ENCODE data around the gene OPTC.

OPTC gene

DNA sequence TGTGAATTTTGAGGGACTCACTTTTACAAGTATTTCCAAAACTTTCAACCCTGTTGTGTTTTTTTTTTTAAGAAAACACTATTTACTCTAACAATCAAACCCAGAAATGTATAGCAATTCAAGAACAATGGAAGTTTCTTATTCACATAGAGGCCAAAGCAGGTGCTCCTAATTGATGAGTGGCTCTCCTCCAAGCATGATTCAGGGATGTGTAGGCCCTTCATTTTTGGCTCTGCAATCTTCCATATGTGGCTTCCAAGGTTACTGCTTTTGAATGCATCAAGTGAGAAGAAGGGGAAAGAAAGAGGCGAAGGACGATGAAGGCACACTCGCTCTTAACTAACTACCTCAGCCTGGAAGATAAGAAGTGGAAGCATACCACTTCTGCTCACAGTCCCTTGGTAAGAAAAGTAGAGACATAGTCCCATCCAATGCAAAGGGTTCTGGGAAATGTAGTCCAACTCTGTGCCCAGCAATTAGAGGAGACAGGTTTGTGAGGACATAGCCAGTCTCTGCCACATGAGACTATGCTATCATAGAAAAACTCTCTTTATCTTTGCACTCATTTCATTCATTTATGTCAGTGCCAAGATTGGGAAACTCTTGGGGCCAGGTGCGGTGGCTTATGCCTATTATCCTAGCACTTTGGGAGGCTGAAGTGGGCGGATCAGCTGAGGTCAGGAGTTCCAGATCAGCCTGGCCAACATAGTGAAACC, 46.0 kb downstream of the OPTC start:
- no peak for DNase-seq

DNA sequence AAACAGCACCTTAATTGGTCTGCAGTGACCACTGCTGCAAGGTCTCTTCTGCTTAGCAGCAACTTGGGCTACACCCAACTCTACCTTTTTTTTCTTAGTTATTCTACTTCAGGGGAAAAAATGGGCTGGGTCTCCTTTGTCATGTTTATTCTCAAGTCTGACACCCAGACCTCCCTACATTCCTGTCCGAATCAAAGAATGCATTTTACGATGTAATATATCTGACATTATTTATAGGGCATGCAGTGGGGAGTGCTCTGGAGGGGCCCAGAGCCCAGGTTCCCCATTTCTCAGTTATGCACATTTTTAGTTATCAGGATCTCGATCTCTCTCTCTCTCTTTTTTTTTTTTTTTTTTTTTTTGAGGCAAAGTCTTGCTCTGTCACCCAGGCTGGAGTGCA, 50.5 kb downstream of the OPTC start:
- DNase-seq: no peak

- no peak for DNase-seq
Measured at GRCh38 chr1:203544978-203545816, 51.2 kb downstream of the OPTC start.

GRCh38 chr1:203546274-203546673, 52.3 kb downstream of the OPTC start:
- DNase-seq: no peak

- DNase-seq: no peak
Measured at GRCh38 chr1:203547147-203547546, 53.2 kb downstream of the OPTC start.

GRCh38 chr1:203547771-203548421, 53.9 kb downstream of the OPTC start:
- no peak for DNase-seq

GRCh38 chr1:203548892-203549291, 54.9 kb downstream of the OPTC start:
- no peak for DNase-seq

DNA sequence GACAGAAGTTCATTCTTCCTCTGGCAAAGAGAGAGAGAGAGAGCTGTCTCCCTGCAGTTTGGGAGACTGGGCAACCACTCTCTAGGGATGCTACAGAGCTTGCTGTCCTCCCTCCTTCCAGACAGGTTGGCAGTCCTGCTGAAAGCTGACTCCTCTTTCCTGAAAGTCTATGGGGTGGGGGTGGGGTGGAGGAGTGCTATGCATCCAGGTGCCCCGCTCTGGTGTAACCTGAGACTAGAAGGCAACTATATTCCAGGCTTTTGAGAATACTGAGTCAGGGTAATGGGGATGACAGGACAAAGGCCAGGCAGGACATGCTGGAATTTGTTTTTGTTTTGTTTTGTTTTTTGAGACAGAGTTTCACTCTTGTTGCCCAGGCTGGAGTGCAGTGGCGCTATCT, 55.4 kb downstream of the OPTC start:
- no peak for DNase-seq

DNA sequence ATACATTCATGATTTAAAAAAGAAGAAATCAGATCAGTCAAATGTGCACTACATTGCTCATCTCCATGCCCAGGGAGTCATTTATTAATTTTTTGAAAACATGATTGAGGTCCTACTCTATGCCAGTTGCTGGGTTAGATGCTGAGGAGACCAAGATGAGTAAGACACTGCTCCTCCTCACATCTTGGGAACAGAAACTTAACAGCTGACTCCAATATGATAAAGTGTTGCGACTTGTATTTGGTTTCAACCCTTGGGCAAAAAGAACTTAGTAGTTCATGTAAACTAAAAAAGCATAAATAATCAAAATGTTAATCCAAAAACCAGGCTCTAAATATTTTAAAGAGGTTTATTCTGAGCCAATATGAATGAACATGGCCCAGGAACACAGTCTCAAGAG, 56.9 kb downstream of the OPTC start:
- no peak for DNase-seq

DNA sequence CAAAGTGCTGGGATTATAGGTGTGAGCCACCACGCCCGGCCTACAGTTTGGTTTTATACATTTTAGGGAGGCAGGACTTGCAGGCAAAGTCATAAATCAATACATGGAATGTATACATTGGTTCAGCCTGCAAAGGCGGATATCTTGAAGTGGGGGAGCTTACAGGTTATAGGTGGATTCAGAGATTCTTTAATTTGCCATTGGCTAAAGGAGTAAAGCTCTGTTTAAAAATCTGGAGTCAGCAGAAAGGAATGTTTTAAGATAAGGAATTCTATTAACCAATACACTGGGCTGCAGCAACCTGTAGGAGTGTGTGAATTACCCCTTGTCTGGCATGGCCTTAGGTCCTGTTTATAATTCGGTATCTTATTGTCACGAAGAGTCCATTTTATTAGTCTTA, 57.6 kb downstream of the OPTC start:
- DNase-seq: no peak

- DNase-seq: no peak
Measured at GRCh38 chr1:203553496-203553895, 59.5 kb downstream of the OPTC start.

DNA sequence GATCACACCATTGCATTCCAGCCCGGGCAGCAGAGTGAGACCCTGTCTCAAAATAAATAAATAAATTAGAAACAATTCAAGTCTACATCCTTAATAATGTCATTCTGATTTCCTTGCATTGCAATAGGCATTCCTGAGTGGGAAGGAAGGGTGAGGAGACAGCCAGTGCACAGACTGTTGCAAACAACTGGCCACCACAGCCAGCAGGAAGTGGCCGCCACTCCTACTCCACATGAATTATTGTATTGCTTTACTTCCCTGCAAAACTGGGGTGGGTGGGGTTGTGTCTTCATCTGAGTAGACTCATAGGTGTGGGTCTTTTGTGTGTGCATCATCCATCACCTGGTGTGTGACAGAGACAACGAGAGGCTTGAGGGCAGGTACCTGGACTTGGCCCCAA, 60.1 kb downstream of the OPTC start:
- DNase-seq: no peak

DNA sequence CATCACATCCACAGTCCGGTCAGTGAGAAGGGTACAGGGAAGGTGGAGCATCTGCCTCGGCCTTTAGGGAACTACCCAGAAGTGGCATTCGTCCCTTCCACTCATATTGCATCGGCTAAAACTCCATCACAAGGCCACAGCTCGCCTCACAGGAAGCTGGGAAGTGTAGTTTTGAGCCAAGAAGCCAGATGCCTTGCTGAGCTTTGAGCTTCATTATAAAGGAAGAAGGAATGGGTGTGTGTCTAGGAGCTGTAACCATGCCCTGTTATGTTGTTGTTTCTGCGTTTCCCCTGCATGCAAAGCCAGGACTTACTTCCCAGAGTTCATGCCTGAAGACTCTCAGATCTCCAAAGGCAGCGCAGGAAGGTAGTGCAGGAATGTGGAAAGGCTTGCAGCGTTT, 61.1 kb downstream of the OPTC start:
- no peak for DNase-seq

- no peak for DNase-seq
Measured at GRCh38 chr1:203555511-203556046, 61.6 kb downstream of the OPTC start.

GRCh38 chr1:203556047-203556851, 62.3 kb downstream of the OPTC start:
- no peak for DNase-seq

GRCh38 chr1:203557390-203557789, 63.4 kb downstream of the OPTC start:
- no peak for DNase-seq

- DNase-seq: no peak
Measured at GRCh38 chr1:203558064-203558760, 64.3 kb downstream of the OPTC start.
